ENCODE results near the gene SMIM1. TPM values are rescaled to one million over a fixed set of nuclear protein-coding genes. Genes with fewer than 3 reads are reported as not detected.

SMIM1 gene
- total RNA-seq, 2 donors from 2014 or later = 1.5 to 2.8 TPM

DNA sequence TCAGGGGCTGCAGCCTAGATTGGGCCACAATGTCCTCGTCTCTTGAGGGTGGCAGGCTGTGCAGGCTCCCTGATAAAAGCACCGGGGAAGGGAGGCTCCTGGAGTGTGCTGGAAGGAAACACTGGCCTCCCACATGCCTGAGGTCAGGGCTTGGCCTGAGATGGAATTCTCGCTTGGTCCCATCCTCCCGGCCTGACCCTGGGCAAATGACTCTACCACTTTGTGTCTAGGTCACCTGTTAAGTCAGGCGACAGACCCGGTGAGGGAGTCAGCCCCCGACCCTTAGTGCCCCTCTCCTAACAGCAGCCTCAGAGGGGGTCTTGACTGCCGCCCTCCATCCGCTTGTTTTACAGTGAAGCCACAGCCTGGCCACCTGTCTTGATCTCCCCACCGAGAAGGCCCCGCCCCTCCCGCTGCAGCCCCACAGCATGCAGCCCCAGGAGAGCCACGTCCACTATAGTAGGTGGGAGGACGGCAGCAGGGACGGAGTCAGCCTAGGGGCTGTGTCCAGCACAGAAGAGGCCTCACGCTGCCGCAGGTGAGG lies 2.5 kb downstream of the SMIM1 start:
- H3K4me1 Mint-ChIP-seq = no peaks in the 10 kb centered on the region
- H3K27ac Mint-ChIP-seq = no peak overlapping the region
- peaks cover 12% of the 10 kb centered on the region for H3K36me3 Mint-ChIP-seq (ENCODE audit: low read depth)
- no peak for ATAC-seq (replicated peaks)
- H3K27me3 Mint-ChIP-seq = no peaks in the 10 kb centered on the region
- no peak overlapping the region for H3K4me3 Mint-ChIP-seq
- no peaks in the 10 kb centered on the region for H3K9me3 Mint-ChIP-seq

DNA sequence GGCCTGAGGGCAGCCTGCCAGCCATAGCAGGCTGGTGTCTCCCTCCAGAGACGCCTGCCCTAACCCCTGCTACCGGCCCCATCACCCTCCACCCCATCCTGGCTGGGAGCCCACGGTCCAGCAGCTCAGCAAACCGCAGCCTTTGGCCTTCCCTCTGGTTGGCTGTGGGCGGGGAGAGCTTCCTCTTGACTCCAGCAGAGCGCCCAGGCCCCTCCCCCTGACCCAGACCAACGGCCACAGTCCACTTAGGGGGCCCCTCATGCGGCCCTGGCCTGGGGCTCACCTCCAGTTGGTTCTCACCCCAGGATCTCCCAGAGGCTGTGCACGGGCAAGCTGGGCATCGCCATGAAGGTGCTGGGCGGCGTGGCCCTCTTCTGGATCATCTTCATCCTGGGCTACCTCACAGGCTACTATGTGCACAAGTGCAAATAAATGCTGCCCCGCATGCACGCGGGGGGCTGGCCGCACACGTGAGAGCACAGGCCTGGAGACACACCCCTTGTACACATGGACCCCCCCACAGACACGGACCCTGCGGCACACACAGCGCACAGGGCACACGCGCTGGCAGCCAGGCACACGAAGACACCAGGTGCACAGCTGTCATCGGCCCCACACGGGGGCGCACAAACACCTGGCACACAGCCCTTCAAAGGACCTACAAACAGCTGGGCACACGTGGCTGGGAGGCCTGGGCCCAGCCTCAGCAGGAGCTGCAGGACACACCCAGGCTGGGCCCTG lies 3.1 kb downstream of the SMIM1 start:
- H3K27me3 Mint-ChIP-seq = no peaks in the 10 kb centered on the region
- peaks cover 18% of the 10 kb centered on the region for H3K36me3 Mint-ChIP-seq (ENCODE audit: low read depth)
- H3K9me3 Mint-ChIP-seq = no peaks in the 10 kb centered on the region
- no peak overlapping the region for H3K4me3 Mint-ChIP-seq
- H3K4me1 Mint-ChIP-seq = no peaks in the 10 kb centered on the region
- ATAC-seq (replicated peaks) = peak; percentile 53
- no peak overlapping the region for H3K27ac Mint-ChIP-seq

DNA sequence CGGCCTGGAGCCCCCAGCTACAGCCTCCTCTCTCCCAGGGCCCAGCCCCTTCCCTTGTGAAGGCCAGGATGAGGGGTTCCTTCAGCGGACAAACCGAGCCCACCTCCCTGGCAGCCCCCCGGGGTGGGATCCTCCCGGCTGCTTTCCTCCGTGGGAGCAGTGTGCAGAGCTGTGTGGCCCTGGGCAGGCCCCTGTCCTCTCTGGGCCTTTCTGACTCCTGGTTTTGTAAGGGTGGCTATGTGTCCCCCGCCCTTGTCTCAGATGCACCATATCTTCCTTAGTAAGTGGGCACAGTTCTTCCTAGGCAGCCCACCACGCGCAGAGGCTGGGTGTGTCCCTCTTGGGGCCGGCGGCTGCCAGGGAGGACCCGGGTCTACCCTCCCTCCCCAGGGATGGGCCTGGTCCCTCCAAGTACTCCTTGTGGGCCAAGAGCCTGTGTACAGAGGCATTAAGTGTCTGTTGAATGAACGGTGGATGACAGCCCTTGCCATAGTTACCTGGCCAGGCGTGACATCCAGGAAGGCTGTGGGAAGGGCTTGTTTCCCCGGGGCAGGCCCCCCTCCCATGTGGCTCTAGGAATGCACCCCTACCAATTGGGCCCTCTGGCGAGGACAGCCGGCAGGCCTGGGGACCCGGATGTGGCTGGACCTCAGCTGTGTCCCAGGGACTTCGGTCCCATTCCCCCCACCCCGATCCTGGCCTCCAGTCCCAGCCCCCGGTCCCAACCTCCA lies 3.8 kb downstream of the SMIM1 start:
- H3K27me3 Mint-ChIP-seq = no peaks in the 10 kb centered on the region
- ATAC-seq (replicated peaks) = no peak
- peaks cover 25% of the 10 kb centered on the region for H3K36me3 Mint-ChIP-seq (ENCODE audit: low read depth)
- H3K4me3 Mint-ChIP-seq = no peak overlapping the region
- H3K27ac Mint-ChIP-seq = no peak overlapping the region
- H3K4me1 Mint-ChIP-seq = no peaks in the 10 kb centered on the region
- no peaks in the 10 kb centered on the region for H3K9me3 Mint-ChIP-seq

DNA sequence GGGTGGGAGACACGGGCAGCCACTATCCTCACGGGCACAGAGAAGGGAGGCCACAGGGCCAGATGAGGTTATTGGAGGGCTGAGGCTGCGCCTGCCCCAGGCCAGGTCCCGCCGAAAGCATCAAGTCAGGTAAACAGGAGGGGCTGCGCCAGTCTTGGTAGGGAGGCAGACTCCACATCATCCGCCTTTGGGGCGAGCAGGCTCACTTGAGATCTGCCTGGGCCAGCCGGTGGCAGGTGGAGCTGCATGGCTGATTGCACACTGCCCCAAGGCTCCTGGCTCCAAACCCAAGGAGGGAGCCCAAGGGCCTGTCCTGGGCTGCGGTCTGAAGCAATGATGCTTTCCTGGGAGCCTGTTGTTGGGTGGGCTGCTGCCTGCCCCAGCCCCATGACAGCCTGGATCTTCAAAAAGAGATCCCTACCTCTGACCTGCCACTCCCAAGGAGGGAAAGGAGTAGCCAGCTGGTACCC lies 4.6 kb downstream of the SMIM1 start:
- H3K27ac Mint-ChIP-seq = no peak overlapping the region
- no peak overlapping the region for H3K4me3 Mint-ChIP-seq
- no peaks in the 10 kb centered on the region for H3K4me1 Mint-ChIP-seq
- no peaks in the 10 kb centered on the region for H3K27me3 Mint-ChIP-seq
- peaks cover 33% of the 10 kb centered on the region for H3K36me3 Mint-ChIP-seq (ENCODE audit: low read depth)
- no peak for ATAC-seq (replicated peaks)
- no peaks in the 10 kb centered on the region for H3K9me3 Mint-ChIP-seq

DNA sequence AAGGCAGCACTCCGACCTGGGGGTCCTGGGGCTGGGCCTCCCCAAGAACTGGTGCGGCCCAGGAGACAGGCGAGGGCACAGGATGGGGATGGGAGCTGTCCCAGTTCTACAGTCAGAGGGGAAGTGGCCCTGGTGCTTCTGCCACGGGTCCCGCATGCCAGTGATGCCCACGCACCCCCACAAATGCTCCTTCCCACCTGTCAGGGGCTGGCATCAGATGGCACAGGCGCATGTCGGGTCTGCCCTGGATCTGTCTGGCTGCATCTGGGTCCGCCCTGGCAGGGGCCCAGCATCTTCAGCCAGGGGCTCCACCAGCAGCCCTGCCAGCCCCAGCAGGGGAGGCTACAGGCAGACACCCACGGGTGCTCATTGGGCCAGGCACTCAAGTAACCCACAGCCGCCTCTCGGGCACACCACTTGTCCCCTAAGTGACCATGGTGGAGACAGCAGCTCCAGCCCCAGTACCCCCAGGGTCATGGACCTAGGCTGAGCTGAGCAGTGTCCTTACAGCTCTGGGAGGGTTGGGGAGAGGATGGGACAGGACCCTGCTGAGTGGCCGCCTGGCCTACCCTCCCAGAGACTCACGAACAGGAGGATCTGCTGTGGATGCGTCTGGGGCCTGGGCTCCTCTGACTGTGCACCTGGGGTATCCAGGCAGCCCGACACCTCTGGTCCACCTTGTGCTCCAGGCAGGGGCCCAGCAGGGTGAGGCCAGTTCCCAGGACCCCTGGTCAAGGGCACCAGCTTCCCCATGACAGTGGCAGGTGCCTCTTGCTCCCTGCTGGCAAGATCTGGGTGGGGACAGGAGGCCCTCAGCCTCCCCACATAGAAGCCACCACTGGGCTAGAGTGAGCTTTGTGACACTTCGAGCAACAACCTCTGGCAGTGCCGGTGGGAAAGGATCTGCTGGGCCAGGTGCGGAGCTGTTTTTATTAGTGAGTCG lies 5.4 kb downstream of the SMIM1 start:
- no peak for ATAC-seq (replicated peaks)
- H3K27ac Mint-ChIP-seq = no peak overlapping the region
- H3K27me3 Mint-ChIP-seq = no peaks in the 10 kb centered on the region
- peaks cover 41% of the 10 kb centered on the region for H3K36me3 Mint-ChIP-seq (ENCODE audit: low read depth)
- H3K4me3 Mint-ChIP-seq = no peak overlapping the region
- H3K4me1 Mint-ChIP-seq = no peaks in the 10 kb centered on the region
- no peaks in the 10 kb centered on the region for H3K9me3 Mint-ChIP-seq

DNA sequence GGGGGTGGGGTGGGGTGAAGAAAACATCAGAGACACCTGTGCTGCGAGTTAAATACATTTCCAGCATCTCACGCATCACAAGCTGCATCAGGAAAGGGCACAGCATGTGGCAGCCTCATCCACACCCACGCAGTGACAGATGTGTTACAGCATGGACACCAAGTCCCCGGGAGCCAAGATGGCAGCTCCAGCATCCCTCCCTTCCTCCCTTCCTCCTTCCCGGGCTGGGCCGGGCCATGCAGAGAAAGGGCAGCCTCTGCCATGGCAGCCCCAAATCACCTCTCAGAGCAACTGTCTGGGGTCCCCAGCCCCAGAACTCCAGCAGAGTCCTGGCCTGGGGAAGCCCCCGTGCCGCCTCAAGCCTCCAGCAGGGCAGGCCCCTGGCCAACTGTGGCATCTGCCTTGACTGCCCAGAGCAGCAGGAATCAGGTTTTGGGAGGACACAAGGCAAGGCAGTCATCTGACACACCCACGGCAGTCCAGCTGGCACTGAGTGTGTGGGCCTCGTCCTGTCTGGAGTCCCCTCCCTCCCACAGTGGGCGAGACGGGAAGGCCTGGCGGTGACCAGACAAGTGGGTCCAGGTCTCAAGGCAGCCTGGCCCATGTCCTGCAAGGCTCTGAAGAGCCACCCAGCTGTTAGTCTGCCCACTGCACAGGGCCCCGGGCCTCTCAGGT lies 6.2 kb downstream of the SMIM1 start:
- Mint-ChIP-seq H3K4me3 (no peak overlapping the region), H3K27me3 (no peaks in the 10 kb centered on the region), H3K4me1 (no peaks in the 10 kb centered on the region), H3K9me3 (no peaks in the 10 kb centered on the region), H3K36me3 (ENCODE audit: low read depth) (peaks cover 49% of the 10 kb centered on the region), H3K27ac (no peak overlapping the region)
- ATAC-seq (replicated peaks) = no peak

DNA sequence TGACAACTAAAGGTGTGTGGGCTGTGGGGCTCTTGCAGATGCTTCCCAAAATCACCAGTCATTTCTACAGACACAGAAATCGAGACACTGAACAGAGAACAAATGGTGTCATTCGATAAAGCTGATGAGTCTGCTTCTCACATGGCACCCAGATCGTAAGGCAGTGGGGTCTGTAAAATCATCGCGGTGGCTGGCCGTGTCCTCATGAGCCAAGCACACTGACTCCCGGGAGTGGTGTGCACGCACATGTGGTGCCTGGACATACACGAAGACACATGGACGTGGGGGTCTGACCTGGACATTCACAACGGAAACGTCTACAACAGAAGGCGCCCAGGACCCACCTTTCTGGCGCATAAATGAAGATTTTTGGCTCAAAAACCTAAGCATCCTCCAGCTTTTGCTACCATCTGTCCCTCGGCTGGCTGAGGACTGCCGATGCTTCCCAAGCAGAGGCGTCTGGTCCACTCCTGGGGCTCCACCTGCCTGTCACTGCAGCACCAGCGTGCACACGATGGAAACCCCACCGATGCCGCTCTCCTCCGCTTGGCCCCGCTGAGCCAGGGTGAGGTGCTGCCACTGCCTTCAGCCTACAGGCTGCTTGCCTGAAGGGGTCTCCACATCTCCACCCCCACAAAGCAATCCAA lies 6.8 kb downstream of the SMIM1 start:
- Mint-ChIP-seq H3K27me3 (no peaks in the 10 kb centered on the region), H3K4me3 (no peak overlapping the region), H3K9me3 (no peaks in the 10 kb centered on the region), H3K4me1 (no peaks in the 10 kb centered on the region), H3K27ac (no peak overlapping the region), H3K36me3 (ENCODE audit: low read depth) (peaks cover 55% of the 10 kb centered on the region)
- no peak for ATAC-seq (replicated peaks)

DNA sequence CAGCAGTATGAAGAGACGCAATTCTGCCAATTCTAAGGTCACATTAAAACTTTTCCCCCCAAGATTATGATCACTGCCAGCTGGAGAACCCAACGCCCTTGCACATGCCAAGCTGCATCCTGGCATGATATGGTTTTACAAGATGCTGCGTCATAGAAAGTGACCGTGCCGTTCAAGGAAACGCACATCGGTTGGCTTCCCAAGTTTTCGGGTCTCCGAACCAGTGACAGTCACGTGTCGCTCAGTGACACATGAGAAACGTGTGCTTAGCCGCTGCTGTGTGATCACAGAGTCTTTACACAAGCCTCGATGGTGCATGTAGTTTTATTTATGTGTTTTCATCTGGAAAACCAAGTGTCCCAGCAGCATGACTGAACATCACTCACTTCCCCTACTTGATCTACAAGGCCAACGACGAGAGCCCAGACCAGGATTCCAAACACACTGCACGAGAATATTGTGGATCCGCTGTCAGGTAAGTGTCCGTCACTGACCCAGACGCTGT lies 7.4 kb downstream of the SMIM1 start:
- peaks cover 61% of the 10 kb centered on the region for H3K36me3 Mint-ChIP-seq (ENCODE audit: low read depth)
- no peak for ATAC-seq (replicated peaks)
- H3K27me3 Mint-ChIP-seq = no peaks in the 10 kb centered on the region
- H3K9me3 Mint-ChIP-seq = no peaks in the 10 kb centered on the region
- H3K4me1 Mint-ChIP-seq = no peaks in the 10 kb centered on the region
- no peak overlapping the region for H3K27ac Mint-ChIP-seq
- no peak overlapping the region for H3K4me3 Mint-ChIP-seq

DNA sequence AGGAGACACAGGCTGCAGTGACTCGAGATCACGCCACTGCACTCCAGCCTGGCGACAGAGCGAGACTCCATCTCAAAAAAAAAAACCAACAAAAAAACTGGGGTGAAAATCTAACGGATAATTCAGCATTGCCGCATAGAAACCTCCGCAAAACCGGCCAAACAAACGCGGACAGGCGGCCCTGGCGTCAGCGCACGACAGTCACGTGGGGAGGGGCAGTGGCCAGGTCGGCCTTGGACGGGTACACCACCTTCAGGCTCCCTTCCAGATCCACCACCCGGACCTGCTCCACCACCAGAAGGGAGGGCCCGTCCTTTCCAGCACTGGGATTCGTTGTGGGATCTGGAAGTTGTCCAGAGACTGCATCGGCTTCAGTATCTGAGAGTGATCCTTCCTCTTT lies 8.4 kb downstream of the SMIM1 start:
- no peak for ATAC-seq (replicated peaks)
- Mint-ChIP-seq H3K36me3 (ENCODE audit: low read depth) (peaks cover 70% of the 10 kb centered on the region), H3K27ac (no peak overlapping the region)

DNA sequence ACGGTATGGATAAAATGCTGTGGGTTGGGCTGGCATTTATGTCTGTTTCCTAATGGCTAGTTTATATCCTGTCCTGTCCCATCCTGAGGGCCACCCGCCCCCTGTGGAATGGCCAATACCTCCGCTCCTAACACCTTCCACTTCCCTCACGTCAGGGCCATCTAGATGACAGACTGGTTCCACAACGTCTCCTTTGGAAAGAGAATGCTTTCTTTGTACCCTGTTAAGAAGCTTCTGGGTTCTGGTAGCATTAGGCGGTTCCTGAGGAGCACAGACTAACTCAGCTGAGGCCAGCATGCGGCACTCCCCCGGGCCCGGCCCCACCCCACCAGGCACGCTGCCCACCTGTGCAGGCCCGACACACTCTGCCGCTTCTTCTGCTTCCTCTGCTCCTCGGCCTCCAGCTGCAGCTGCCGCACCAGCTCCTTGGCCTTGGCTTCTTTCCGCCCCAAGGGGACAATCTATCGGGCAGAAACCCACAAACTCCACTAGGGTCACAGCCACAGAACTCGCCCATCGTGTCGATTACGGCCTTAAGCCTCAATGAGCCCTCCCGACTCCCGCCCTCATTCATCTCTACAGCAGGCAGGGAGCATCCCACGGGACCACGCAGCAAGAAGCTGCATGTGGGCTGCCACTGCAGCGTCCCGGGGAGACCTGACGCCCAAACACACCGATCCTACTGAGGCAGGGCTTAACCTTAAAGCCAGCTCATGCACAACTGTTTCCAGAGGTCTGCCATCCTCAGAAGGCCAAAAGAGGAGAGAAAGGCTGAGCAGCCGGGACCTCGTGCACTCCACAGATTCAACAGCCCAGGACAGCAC lies 11.3 kb downstream of the SMIM1 start:
- Mint-ChIP-seq H3K36me3 (ENCODE audit: low read depth) (peaks cover 91% of the 10 kb centered on the region), H3K9me3 (no peaks in the 10 kb centered on the region), H3K27me3 (no peaks in the 10 kb centered on the region), H3K4me1 (peaks cover 16% of the 10 kb centered on the region), H3K27ac (no peak overlapping the region), H3K4me3 (no peak overlapping the region)
- no peak for ATAC-seq (replicated peaks)

More for the DNA sequence above, 8.4 kb downstream of the SMIM1 start:
- H3K27me3 Mint-ChIP-seq = no peaks in the 10 kb centered on the region
- H3K9me3 Mint-ChIP-seq = no peaks in the 10 kb centered on the region
- H3K4me1 Mint-ChIP-seq = no peaks in the 10 kb centered on the region
- H3K4me3 Mint-ChIP-seq = no peak overlapping the region

DNA sequence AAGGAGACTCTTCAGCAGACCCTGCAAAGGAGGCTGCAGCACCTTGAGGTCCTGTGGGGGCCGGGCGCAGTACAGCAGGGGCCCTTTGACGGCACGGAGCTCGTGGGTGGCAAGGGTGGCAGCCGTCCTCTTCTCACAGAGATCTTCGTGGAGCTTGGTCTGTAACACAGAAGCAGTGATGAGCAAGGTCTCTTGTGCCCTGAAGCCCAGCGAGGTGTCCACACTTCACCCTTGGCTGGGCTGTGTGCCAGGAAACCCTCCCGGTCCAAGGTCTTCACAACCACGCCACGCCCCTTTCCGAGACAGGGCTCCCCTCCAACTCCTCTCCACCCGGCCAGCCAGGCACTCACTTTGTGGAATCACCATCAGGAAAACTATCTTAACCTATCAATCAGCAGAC lies 12.5 kb downstream of the SMIM1 start:
- Mint-ChIP-seq H3K36me3 (ENCODE audit: low read depth) (peaks cover 79% of the 10 kb centered on the region), H3K4me3 (no peak overlapping the region), H3K4me1 (peaks cover 16% of the 10 kb centered on the region), H3K27me3 (no peaks in the 10 kb centered on the region), H3K9me3 (no peaks in the 10 kb centered on the region), H3K27ac (no peak overlapping the region)
- ATAC-seq (replicated peaks) = no peak

DNA sequence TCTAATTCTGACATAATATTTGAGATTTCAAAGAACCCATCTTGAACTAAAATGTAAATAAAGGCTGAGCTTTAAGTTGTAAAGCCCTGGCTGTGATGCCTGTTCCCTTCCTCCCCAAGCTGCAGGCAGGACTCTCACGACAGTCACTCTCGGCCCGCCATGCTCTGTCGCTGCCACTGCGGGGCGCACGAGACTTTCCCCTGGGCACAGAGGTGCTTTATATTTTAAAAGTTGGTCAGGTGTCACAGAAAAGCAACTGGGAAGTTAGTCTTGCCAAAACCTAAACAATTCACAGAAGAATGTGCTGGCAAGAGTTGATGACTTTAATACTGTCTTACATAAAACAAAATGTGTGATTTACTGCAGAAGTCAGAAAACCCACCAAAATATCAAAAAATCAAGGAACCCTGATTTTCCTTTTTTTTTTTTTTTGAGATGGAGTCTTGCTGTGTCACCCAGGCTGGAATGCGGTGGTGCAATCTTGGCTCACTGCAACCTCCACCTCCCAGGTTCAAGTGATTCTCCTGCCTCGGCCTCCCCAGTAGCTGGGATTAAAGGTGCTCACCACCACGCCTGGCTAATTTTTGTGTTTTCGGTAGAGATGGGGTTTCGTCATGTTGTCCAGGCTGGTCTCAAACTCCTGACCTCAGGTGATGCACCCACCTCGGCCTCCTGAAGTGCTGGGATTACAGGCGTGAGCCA lies 13.1 kb downstream of the SMIM1 start:
- H3K27me3 Mint-ChIP-seq = no peaks in the 10 kb centered on the region
- peaks cover 73% of the 10 kb centered on the region for H3K36me3 Mint-ChIP-seq (ENCODE audit: low read depth)
- peaks cover 16% of the 10 kb centered on the region for H3K4me1 Mint-ChIP-seq
- ATAC-seq (replicated peaks) = no peak
- H3K4me3 Mint-ChIP-seq = no peak overlapping the region
- no peaks in the 10 kb centered on the region for H3K9me3 Mint-ChIP-seq
- no peak overlapping the region for H3K27ac Mint-ChIP-seq

Data from activated T-helper 17 cell treated with anti-CD3 and anti-CD28 coated beads, Interleukin-2, amount 50 U/mL, for 72 hours (primary cell).